NCI-H128 (cell line): ENCODE results near the gene PTPRK.

Experiments
- DNase-seq: peaks from one replicate; lab custom pipeline; 2025; ENCODE audit not compliant: unreplicated experiment; lab: John Stamatoyannopoulos, UW

PTPRK gene

GRCh38 chr6:128516514-128516898 lies 3.9 kb downstream of the PTPRK start:
- DNase-seq: no peak

GRCh38 chr6:128515550-128516513 lies 4.6 kb downstream of the PTPRK start:
- no peak for DNase-seq

- no peak for DNase-seq
These were observed 6.5 kb downstream of the PTPRK start for GRCh38 chr6:128513878-128514277.

GRCh38 chr6:128512296-128512695 lies 8.1 kb downstream of the PTPRK start:
- DNase-seq: no peak

- DNase-seq: no peak
These were observed 8.9 kb downstream of the PTPRK start for GRCh38 chr6:128511506-128511905.

- no peak for DNase-seq
These were observed 10.7 kb downstream of the PTPRK start for GRCh38 chr6:128509709-128510108.

GRCh38 chr6:128508588-128509296 lies 11.7 kb downstream of the PTPRK start:
- no peak for DNase-seq

- no peak for DNase-seq
These were observed 12.8 kb downstream of the PTPRK start for GRCh38 chr6:128507337-128508310.

GRCh38 chr6:128505603-128506002 lies 14.8 kb downstream of the PTPRK start:
- no peak for DNase-seq

GRCh38 chr6:128504003-128504654 lies 16.3 kb downstream of the PTPRK start:
- DNase-seq: no peak

GRCh38 chr6:128500749-128501600 lies 19.4 kb downstream of the PTPRK start:
- no peak for DNase-seq

GRCh38 chr6:128500014-128500413 lies 20.4 kb downstream of the PTPRK start:
- DNase-seq: no peak

GRCh38 chr6:128499079-128499731 lies 21.2 kb downstream of the PTPRK start:
- DNase-seq: no peak

GRCh38 chr6:128498234-128498633 lies 22.2 kb downstream of the PTPRK start:
- no peak for DNase-seq

GRCh38 chr6:128495536-128496333 lies 24.7 kb downstream of the PTPRK start:
- no peak for DNase-seq

- DNase-seq: no peak
These were observed 26.0 kb downstream of the PTPRK start for GRCh38 chr6:128494440-128494839.

- no peak for DNase-seq
These were observed 26.5 kb downstream of the PTPRK start for GRCh38 chr6:128493877-128494276.

GRCh38 chr6:128492386-128492785 lies 28.0 kb downstream of the PTPRK start:
- no peak for DNase-seq
